HepG2 (cell line): ENCODE data around the gene GUCA1A.

Experiments
- POLR2A ChIP-seq, 2 experiments: IDR thresholded peaks; 2 replicates each; pipeline ENCODE4 v1.6.1; 2011; ENCODE audit warnings: low read depth in 2 of 2, low read length in 2 of 2, mild to moderate bottlenecking in 1 of 2, moderate library complexity in 1 of 2; ENCODE audit not compliant: insufficient read depth in 1 of 2
- ZNF160 ChIP-seq: sonication (generic); formaldehyde crosslinking; IDR thresholded peaks from 2 replicates; pipeline ENCODE4 v1.8.0; 2022; ENCODE audit warnings: mild to moderate bottlenecking, inconsistent platforms, missing genetic modification reagents
- TF ChIP-seq, protein P1 (sequence below): sonication (generic); formaldehyde crosslinking; IDR thresholded peaks from 2 replicates; pipeline ENCODE4 v1.5.0; 2020; ENCODE audit warnings: mild to moderate bottlenecking, missing genetic modification reagents, moderate library complexity

DNA sequence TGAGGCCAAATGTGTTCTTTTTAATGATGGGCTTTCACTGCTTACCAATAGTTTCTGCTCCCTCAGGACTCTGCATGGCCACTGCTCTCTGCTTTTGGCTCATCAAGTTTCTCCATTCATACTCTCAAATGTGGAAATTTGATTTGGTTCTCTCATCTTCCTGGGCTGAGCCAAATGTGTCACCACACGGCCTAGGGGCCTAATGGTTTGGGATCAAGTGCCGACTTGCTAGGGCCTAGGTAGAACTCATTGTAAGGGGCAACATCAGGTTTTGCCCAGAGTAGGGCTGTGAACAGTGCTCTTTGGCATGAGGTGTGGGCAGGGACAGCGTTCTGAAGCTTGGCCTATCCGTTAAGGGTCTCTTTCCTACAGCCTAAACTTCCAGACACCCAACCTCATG, 48.4 kb downstream of the GUCA1A start:
- TF ChIP-seq, protein P1, sequence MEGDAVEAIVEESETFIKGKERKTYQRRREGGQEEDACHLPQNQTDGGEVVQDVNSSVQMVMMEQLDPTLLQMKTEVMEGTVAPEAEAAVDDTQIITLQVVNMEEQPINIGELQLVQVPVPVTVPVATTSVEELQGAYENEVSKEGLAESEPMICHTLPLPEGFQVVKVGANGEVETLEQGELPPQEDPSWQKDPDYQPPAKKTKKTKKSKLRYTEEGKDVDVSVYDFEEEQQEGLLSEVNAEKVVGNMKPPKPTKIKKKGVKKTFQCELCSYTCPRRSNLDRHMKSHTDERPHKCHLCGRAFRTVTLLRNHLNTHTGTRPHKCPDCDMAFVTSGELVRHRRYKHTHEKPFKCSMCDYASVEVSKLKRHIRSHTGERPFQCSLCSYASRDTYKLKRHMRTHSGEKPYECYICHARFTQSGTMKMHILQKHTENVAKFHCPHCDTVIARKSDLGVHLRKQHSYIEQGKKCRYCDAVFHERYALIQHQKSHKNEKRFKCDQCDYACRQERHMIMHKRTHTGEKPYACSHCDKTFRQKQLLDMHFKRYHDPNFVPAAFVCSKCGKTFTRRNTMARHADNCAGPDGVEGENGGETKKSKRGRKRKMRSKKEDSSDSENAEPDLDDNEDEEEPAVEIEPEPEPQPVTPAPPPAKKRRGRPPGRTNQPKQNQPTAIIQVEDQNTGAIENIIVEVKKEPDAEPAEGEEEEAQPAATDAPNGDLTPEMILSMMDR (CRISPR knock-in tag) = no peak
- TF ChIP-seq ZNF160 (CRISPR knock-in tag) = no peak
- TF ChIP-seq POLR2A (IDR thresholded peaks at IDR 0.05; ENCODE audit: insufficient read depth in 1 of 2, low read depth in 2 of 2, low read length in 2 of 2) = no peak
